ENCODE data around the gene KCNJ16. TPM values are rescaled to one million over a fixed set of nuclear protein-coding genes. Genes with fewer than 3 reads are reported as not detected.
A peak's percentile ranks its signal among the peaks of the same experiment; 100 is the strongest.

The KCNJ16 gene
- total and polyA plus RNA-seq, 4 donors = 0.24 TPM; not detected in 3

- WGBS, 2 donors = 51 to 52% methylated on average over 2 of the region's 2 CpGs
- no peaks in the 10 kb centered on the region for H3K36me3 ChIP-seq (ENCODE audit: control insufficient read depth in 1 of 2, insufficient read depth in 2 of 2, low read length in 1 of 2)
- no peaks in the 10 kb centered on the region for H3K4me1 ChIP-seq (ENCODE audit: control insufficient read depth in 1 of 2, insufficient read depth in 2 of 2, low read length in 2 of 2)
- no peak overlapping the region for H3K4me3 ChIP-seq (ENCODE audit: low read length in 2 of 2)
- no peak for DNase-seq
- H3K27ac ChIP-seq (ENCODE audit: low read depth in 1 of 2, low read length in 2 of 2) = no peak overlapping the region
- no peaks in the 10 kb centered on the region for H3K9me3 ChIP-seq (ENCODE audit: control insufficient read depth, low read length)
- ATAC-seq (ENCODE audit: low FRiP score) = no peak
- intact Hi-C loops (cut with DNase I) = no loop called here
- H3K27me3 ChIP-seq (ENCODE audit: control insufficient read depth in 1 of 2, insufficient read depth in 2 of 2, low read length in 1 of 2) = no peaks in the 10 kb centered on the region
These were observed 85.0 kb downstream of the KCNJ16 start for GRCh38 chr17:70159980-70160379.

DNA sequence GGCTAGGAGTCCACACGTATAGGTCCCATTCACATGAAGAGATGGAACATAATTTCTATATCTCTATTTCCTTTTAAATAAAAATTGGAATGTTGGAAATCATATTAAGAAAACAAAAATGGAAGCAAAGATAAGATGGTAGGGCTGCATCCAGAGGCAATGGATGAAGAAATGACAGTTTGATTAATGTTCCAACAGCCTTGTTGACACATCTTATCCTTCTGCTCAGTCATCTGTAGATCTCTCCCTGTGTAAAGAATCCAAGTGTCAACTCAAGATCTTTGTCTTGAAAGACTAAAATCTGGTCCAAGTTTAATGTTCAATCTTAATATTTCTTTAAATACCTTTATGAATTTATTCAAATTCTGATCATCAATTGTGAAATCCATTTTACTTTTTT is 86.5 kb downstream of the KCNJ16 start:
- DNase-seq = no peak
- no peak for ATAC-seq (ENCODE audit: low FRiP score)
- no peaks in the 10 kb centered on the region for H3K9me3 ChIP-seq (ENCODE audit: control insufficient read depth, low read length)
- WGBS, 2 donors = 17 to 20% methylated on average over 1 of the region's 1 CpG
- no peaks in the 10 kb centered on the region for H3K27me3 ChIP-seq (ENCODE audit: control insufficient read depth in 1 of 2, insufficient read depth in 2 of 2, low read length in 1 of 2)
- no peaks in the 10 kb centered on the region for H3K36me3 ChIP-seq (ENCODE audit: control insufficient read depth in 1 of 2, insufficient read depth in 2 of 2, low read length in 1 of 2)
- no peak overlapping the region for H3K4me3 ChIP-seq (ENCODE audit: low read length in 2 of 2)
- no peaks in the 10 kb centered on the region for H3K4me1 ChIP-seq (ENCODE audit: control insufficient read depth in 1 of 2, insufficient read depth in 2 of 2, low read length in 2 of 2)
- intact Hi-C loops (cut with DNase I) = no loop called here
- H3K27ac ChIP-seq (ENCODE audit: low read depth in 1 of 2, low read length in 2 of 2) = no peak overlapping the region

- ATAC-seq (ENCODE audit: low FRiP score) = no peak
- Histone ChIP-seq H3K27me3 (ENCODE audit: control insufficient read depth in 1 of 2, insufficient read depth in 2 of 2, low read length in 1 of 2) (no peaks in the 10 kb centered on the region), H3K36me3 (ENCODE audit: control insufficient read depth in 1 of 2, insufficient read depth in 2 of 2, low read length in 1 of 2) (no peaks in the 10 kb centered on the region), H3K9me3 (ENCODE audit: control insufficient read depth, low read length) (no peaks in the 10 kb centered on the region), H3K4me1 (ENCODE audit: control insufficient read depth in 1 of 2, insufficient read depth in 2 of 2, low read length in 2 of 2) (no peaks in the 10 kb centered on the region), H3K4me3 (ENCODE audit: low read length in 2 of 2) (no peak overlapping the region), H3K27ac (ENCODE audit: low read depth in 1 of 2, low read length in 2 of 2) (no peak overlapping the region)
- intact Hi-C loops (cut with DNase I) = no loop called here
- WGBS, 2 donors = 58 to 60% methylated on average over 2 of the region's 2 CpGs
- DNase-seq = no peak
These were observed 90.4 kb downstream of the KCNJ16 start for GRCh38 chr17:70165383-70165782.

GRCh38 chr17:70166615-70167014 is 91.6 kb downstream of the KCNJ16 start:
- no peaks in the 10 kb centered on the region for H3K36me3 ChIP-seq (ENCODE audit: control insufficient read depth in 1 of 2, insufficient read depth in 2 of 2, low read length in 1 of 2)
- H3K4me3 ChIP-seq (ENCODE audit: low read length in 2 of 2) = no peak overlapping the region
- no peaks in the 10 kb centered on the region for H3K4me1 ChIP-seq (ENCODE audit: control insufficient read depth in 1 of 2, insufficient read depth in 2 of 2, low read length in 2 of 2)
- no peaks in the 10 kb centered on the region for H3K9me3 ChIP-seq (ENCODE audit: control insufficient read depth, low read length)
- intact Hi-C loops (cut with DNase I) = no loop called here
- DNase-seq (no peak), ATAC-seq (ENCODE audit: low FRiP score) (no peak)
- no peaks in the 10 kb centered on the region for H3K27me3 ChIP-seq (ENCODE audit: control insufficient read depth in 1 of 2, insufficient read depth in 2 of 2, low read length in 1 of 2)
- 88% methylated on average over 4 of the region's 4 CpGs for WGBS, 2 donors
- H3K27ac ChIP-seq (ENCODE audit: low read depth in 1 of 2, low read length in 2 of 2) = no peak overlapping the region

GRCh38 chr17:70168044-70168976 is 93.3 kb downstream of the KCNJ16 start:
- Histone ChIP-seq H3K4me1 (ENCODE audit: control insufficient read depth in 1 of 2, insufficient read depth in 2 of 2, low read length in 2 of 2) (no peaks in the 10 kb centered on the region), H3K27me3 (ENCODE audit: control insufficient read depth in 1 of 2, insufficient read depth in 2 of 2, low read length in 1 of 2) (no peaks in the 10 kb centered on the region), H3K36me3 (ENCODE audit: control insufficient read depth in 1 of 2, insufficient read depth in 2 of 2, low read length in 1 of 2) (no peaks in the 10 kb centered on the region), H3K9me3 (ENCODE audit: control insufficient read depth, low read length) (no peaks in the 10 kb centered on the region), H3K4me3 (ENCODE audit: low read length in 2 of 2) (peak overlapping the region; percentile 28 to 67), H3K27ac (ENCODE audit: low read depth in 1 of 2, low read length in 2 of 2) (peak overlapping the region in 1 of 2 donors; percentile 22)
- ATAC-seq (ENCODE audit: low FRiP score) (peak; percentile 64), DNase-seq (peak; percentile 60 to 65)
- 2 to 3% methylated on average over 45 of the region's 45 CpGs for WGBS, 2 donors
- intact Hi-C loops (cut with DNase I) = no loop called here

GRCh38 chr17:70168977-70169708 is 94.1 kb downstream of the KCNJ16 start, which contains the start of gene KCNJ2:
TSS of gene KCNJ2 (plus strand) at chr17:70169532. CDS start at chr17:70175040, 5,508 bp downstream.
- intact Hi-C loops (cut with DNase I) = no loop called here
- no peaks in the 10 kb centered on the region for H3K36me3 ChIP-seq (ENCODE audit: control insufficient read depth in 1 of 2, insufficient read depth in 2 of 2, low read length in 1 of 2)
- H3K27ac ChIP-seq (ENCODE audit: low read depth in 1 of 2, low read length in 2 of 2) = peak within 1 kb of the TSS in 1 of 2 donors; percentile 22
- peak within 1 kb of the TSS; percentile 67 to 71 for H3K4me3 ChIP-seq (ENCODE audit: low read length in 2 of 2)
- peak; percentile 96 for ATAC-seq (ENCODE audit: low FRiP score)
- peak; percentile 93 to 95 for DNase-seq
- 0% methylated on average over 67 of the region's 67 CpGs for WGBS, 2 donors
- H3K4me1 ChIP-seq (ENCODE audit: control insufficient read depth in 1 of 2, insufficient read depth in 2 of 2, low read length in 2 of 2) = no peaks in the 10 kb centered on the region
- no peaks in the 10 kb centered on the region for H3K27me3 ChIP-seq (ENCODE audit: control insufficient read depth in 1 of 2, insufficient read depth in 2 of 2, low read length in 1 of 2)
- no peaks in the 10 kb centered on the region for H3K9me3 ChIP-seq (ENCODE audit: control insufficient read depth, low read length)

- H3K4me3 ChIP-seq (ENCODE audit: low read length in 2 of 2) = peak overlapping the region; percentile 67 to 71
- no peaks in the 10 kb centered on the region for H3K36me3 ChIP-seq (ENCODE audit: control insufficient read depth in 1 of 2, insufficient read depth in 2 of 2, low read length in 1 of 2)
- H3K9me3 ChIP-seq (ENCODE audit: control insufficient read depth, low read length) = no peaks in the 10 kb centered on the region
- DNase-seq = no peak
- no peaks in the 10 kb centered on the region for H3K27me3 ChIP-seq (ENCODE audit: control insufficient read depth in 1 of 2, insufficient read depth in 2 of 2, low read length in 1 of 2)
- WGBS, 2 donors = 9 to 10% methylated on average over 24 of the region's 24 CpGs
- peak; percentile 52 for ATAC-seq (ENCODE audit: low FRiP score)
- H3K27ac ChIP-seq (ENCODE audit: low read depth in 1 of 2, low read length in 2 of 2) = no peak overlapping the region
- intact Hi-C loops (cut with DNase I) = no loop called here
- H3K4me1 ChIP-seq (ENCODE audit: control insufficient read depth in 1 of 2, insufficient read depth in 2 of 2, low read length in 2 of 2) = no peaks in the 10 kb centered on the region
These were observed 94.9 kb downstream of the KCNJ16 start for GRCh38 chr17:70169709-70170597.

DNA sequence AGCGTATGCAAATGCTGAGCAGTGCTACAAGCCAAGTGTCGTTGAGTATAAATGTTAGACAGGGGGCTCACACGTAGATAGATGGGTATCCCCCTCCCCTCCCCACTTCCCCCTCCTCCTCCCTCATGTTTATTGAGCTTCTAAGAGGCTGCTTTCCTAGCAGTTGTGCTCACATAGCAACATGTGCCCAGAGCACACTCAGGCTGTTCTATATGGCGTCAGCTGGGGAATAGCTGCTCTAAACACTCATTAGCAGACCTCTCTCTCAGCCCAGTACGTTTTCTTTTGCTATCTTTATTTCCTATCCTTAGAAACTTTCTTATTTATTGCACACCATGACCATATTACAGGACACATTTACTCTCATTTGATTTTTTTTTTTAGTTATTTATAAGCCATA is 96.1 kb downstream of the KCNJ16 start:
- no peak overlapping the region for H3K4me3 ChIP-seq (ENCODE audit: low read length in 2 of 2)
- H3K27ac ChIP-seq (ENCODE audit: low read depth in 1 of 2, low read length in 2 of 2) = no peak overlapping the region
- H3K36me3 ChIP-seq (ENCODE audit: control insufficient read depth in 1 of 2, insufficient read depth in 2 of 2, low read length in 1 of 2) = no peaks in the 10 kb centered on the region
- ATAC-seq (ENCODE audit: low FRiP score) = no peak
- DNase-seq = no peak
- intact Hi-C loops (cut with DNase I) = no loop called here
- H3K27me3 ChIP-seq (ENCODE audit: control insufficient read depth in 1 of 2, insufficient read depth in 2 of 2, low read length in 1 of 2) = no peaks in the 10 kb centered on the region
- H3K4me1 ChIP-seq (ENCODE audit: control insufficient read depth in 1 of 2, insufficient read depth in 2 of 2, low read length in 2 of 2) = no peaks in the 10 kb centered on the region
- H3K9me3 ChIP-seq (ENCODE audit: control insufficient read depth, low read length) = peaks cover 4% of the 10 kb centered on the region
- WGBS, 2 donors = 33 to 39% methylated on average over 5 of the region's 5 CpGs

Data from aorta (tissue), 5 donors.